Ecto neural progenitor cell (in vitro differentiated cells): ENCODE measurements around the gene GLTP.
A peak's percentile ranks its signal among the peaks of the same experiment; 100 is the strongest.
"Not testable (repeated sequence)": the region's sequence is repeated elsewhere in the genome, so short reads cannot be mapped to it uniquely, and the experiment has no call there.

Experiments used
- DNase-seq: peaks from one replicate; pipeline ENCODE4 v3.0.0-alpha.2; 2018; ENCODE audit warnings: low spot score

GLTP gene

DNA sequence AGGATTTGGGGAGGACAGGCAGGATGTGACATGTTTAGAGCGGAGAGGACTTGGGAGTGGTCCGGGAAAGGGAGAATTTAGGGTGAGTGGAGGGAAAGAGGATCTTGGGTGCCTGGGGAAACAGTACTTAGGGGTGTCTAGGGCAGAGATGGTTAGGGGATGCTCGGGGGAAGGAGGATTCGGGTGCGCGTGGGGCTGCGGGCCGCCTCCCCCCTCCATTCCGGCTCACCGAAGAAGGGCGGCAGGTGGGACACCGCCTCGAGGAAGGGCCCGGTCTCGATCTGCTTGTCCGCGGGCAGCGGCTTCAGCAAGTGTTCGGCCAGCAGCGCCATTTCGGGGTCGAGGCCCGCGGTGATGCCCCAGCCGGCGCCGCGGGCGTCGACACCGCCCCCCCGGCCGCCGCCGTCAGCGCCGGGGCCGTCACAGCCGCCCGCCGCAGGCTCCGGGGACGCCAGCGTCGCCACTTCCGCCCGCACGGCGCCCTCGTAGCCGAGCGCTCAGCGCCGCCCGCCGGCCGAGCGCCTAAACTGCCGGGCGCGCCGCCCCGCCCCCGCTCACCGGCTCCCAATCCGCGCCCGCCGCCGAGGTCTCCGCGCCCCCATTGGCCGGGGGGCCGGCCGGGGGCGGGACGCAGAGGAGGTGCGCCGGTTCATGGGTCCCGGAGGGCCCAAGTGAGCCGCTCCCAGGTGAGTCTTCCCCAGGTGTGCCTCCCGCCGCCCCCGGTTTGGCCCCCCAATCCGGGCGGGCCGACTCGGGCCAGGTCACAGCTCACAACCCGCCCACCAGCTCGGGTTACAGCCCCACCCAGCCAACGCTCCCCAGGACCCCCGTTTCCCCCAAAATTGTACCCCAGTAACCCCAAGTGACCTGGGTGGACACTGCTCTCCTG is at the start of gene GLTP:
TSS of gene GLTP (minus strand) at position 499 of the 889 bp plus-strand sequence. CDS start at position 332, 167 bp downstream.
- DNase-seq: peak; percentile 94

DNA sequence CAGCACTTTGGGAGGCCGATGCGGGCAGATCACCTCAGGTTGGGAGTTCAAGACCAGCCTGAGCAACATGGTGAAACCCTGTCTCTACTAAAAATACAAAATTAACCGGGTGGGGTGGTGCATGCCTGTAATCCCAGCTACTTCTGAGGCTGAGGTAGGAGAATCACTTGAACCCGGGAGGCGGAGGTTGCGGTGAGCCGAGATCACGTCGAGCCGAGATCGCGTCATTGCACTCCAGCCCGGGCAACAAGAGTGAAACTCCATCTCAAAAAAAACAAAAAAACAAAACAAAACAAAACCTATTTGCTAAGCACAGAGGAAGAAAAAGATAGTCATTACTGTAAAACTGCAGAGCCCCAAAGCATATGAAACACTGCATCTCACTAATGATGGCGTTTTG is 49.0 kb upstream of the GLTP start:
- DNase-seq: not testable (repeated sequence)

- no peak for DNase-seq
Measured at GRCh38 chr12:109928058-109928656, 47.8 kb upstream of the GLTP start.

DNA sequence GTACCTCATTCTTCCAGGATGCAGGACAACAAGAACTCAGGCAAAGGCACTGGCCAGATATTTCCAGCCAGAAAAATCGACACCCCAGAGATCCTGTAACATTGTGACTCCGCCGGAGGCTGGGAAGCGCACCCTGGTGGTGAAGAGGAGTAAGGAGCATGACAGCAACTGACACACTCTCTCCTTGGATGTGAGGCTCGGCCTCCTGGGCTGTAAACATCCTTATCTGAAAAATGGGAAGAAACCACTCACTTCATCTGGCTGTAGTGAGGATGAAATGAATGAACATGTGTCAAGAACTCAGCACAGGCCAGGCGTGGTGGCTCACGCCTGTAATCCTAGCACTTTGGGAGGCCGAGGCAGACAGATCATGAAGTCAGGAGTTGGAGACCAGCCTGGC is 47.3 kb upstream of the GLTP start:
- no peak for DNase-seq

- no peak for DNase-seq
Measured at GRCh38 chr12:109926488-109927210, 46.3 kb upstream of the GLTP start.

GRCh38 chr12:109926016-109926415 is 45.7 kb upstream of the GLTP start:
- DNase-seq: no peak

GRCh38 chr12:109925185-109925840 is 45.0 kb upstream of the GLTP start:
- no peak for DNase-seq

- DNase-seq: no peak
Measured at GRCh38 chr12:109923481-109924245, 43.3 kb upstream of the GLTP start.

- DNase-seq: no peak
Measured at GRCh38 chr12:109923038-109923437, 42.7 kb upstream of the GLTP start.

- DNase-seq: no peak
Measured at GRCh38 chr12:109921982-109922381, 41.6 kb upstream of the GLTP start.

GRCh38 chr12:109920261-109920780 is 40.0 kb upstream of the GLTP start:
- no peak for DNase-seq

GRCh38 chr12:109919456-109919855 is 39.1 kb upstream of the GLTP start:
- DNase-seq: no peak

GRCh38 chr12:109916045-109916444 is 35.7 kb upstream of the GLTP start:
- DNase-seq: no peak

GRCh38 chr12:109915171-109916040 is 35.1 kb upstream of the GLTP start:
- no peak for DNase-seq

GRCh38 chr12:109914461-109914860 is 34.1 kb upstream of the GLTP start:
- DNase-seq: no peak

GRCh38 chr12:109912855-109913321 is 32.5 kb upstream of the GLTP start:
- no peak for DNase-seq

- DNase-seq: peak; percentile 86
Measured at GRCh38 chr12:109910969-109911348, 30.6 kb upstream of the GLTP start.

- DNase-seq: no peak
Measured at GRCh38 chr12:109910254-109910968, 30.1 kb upstream of the GLTP start.

GRCh38 chr12:109905301-109905700 is 25.0 kb upstream of the GLTP start:
- DNase-seq: no peak
